HepG2 (cell line): ENCODE results near the gene GPC6. TPM values are rescaled to one million over a fixed set of nuclear protein-coding genes. Genes with fewer than 3 reads are reported as not detected.

Experiments
- ATAC-seq: fragments of 200-7000 bp; cut with Tn5 transposase; 3 replicates; pipeline ENCODE4 v1.9.1; 2020; ENCODE audit warnings: mild to moderate bottlenecking, moderate library complexity
- BruUV-seq: library from RNA; stranded (reverse); fragments of 400-500 nt; replicated peaks from 2 replicates; lab custom pipeline; 2021; lab: Mats Ljungman, UMichigan
- CTCF ChIA-PET: fragments of 300-600 bp; formaldehyde crosslinking; extraction: SDS; loops from one replicate; lab custom pipeline; 2021; ENCODE audit warnings: low total read pairs, inconsistent platforms, low intra/inter-chr PET ratio; lab: Yijun Ruan, JAX
- POLR2A ChIA-PET: fragments of 350-600 bp; sonication (Branson Sonifier 250); formaldehyde crosslinking; loops from one replicate; lab custom pipeline; 2020; ENCODE audit warnings: antibody characterized with exemption, inconsistent platforms; lab: Yijun Ruan, JAX
- DNase-seq: peaks from one replicate; pipeline ENCODE4 v3.0.0-alpha.2; 2015; ENCODE audit warnings: low spot score
- FAIRE-seq: peaks from 3 replicates; lab custom pipeline; 2011; peaks lifted over from hg19 to GRCh38; lab: Jason Lieb, UNC
- H2AFZ ChIP-seq: one replicate; pipeline ENCODE4 v1.6.1; 2011; ENCODE audit warnings: low read length, inconsistent platforms
- H3K27ac ChIP-seq: fragments of 300-600 bp; 3 replicates; pipeline ENCODE4 v1.8.0; 2011; ENCODE audit warnings: mixed run types, mild to moderate bottlenecking, mixed read lengths, low read length, inconsistent platforms; ENCODE audit not compliant: insufficient read depth; ENCODE audit errors: extremely low read length
- H3K27me3 ChIP-seq, 2 experiments: fragments of 200-600 bp in 1 of 2; 2 replicates in 1 of 2; 3 replicates in 1 of 2; pipeline versions ENCODE4 v1.6.0 to v1.8.0; 2011; ENCODE audit warnings: low read length in 2 of 2, mild to moderate bottlenecking in 2 of 2, moderate library complexity in 2 of 2, inconsistent platforms in 1 of 2; ENCODE audit not compliant: insufficient read depth in 2 of 2, control insufficient read depth in 1 of 2
- H3K36me3 ChIP-seq, 2 experiments: fragments of 200-600 bp in 1 of 2; replicated peaks in 1 of 2; 2 replicates in 1 of 2; 3 replicates in 1 of 2; pipeline versions ENCODE4 v1.5.1 to v1.8.0; 2011; ENCODE audit warnings: low read length in 2 of 2, inconsistent platforms in 1 of 2; ENCODE audit not compliant: insufficient read depth in 2 of 2, control insufficient read depth in 1 of 2
- H3K4me1 ChIP-seq: 2 replicates; pipeline ENCODE4 v1.5.1; 2012; ENCODE audit warnings: low read length, inconsistent platforms; ENCODE audit not compliant: insufficient read depth
- H3K4me2 ChIP-seq: 2 replicates; pipeline ENCODE4 v1.6.0; 2011; ENCODE audit warnings: low read depth, low read length, inconsistent platforms
- H3K4me3 ChIP-seq, 3 experiments: fragments of 200-600 bp in 1 of 3; sonication (generic), shearing (Covaris generic) in 1 of 3; replicated peaks in 1 of 3; 2 replicates each; pipeline ENCODE4 v1.5.1; 2011 to 2016; ENCODE audit warnings: low read length in 3 of 3, inconsistent platforms in 2 of 3, low read depth in 2 of 3, mild to moderate bottlenecking in 2 of 3, control low read depth in 1 of 3, mixed read lengths in 1 of 3; ENCODE audit not compliant: insufficient read depth in 1 of 3
- H3K79me2 ChIP-seq: one replicate; pipeline ENCODE4 v1.6.1; 2011; ENCODE audit warnings: low read length, inconsistent platforms; ENCODE audit not compliant: insufficient read depth
- H3K9ac ChIP-seq: 2 replicates; pipeline ENCODE4 v1.6.0; 2011; ENCODE audit warnings: mild to moderate bottlenecking, low read depth, low read length, inconsistent platforms; ENCODE audit not compliant: insufficient read depth
- H3K9me3 ChIP-seq: 2 replicates; pipeline ENCODE4 v1.5.1; 2012; ENCODE audit warnings: mild to moderate bottlenecking, low read length
- H4K20me1 ChIP-seq: 2 replicates; pipeline ENCODE4 v1.6.0; 2011; ENCODE audit warnings: inconsistent platforms, mild to moderate bottlenecking, low read length, moderate library complexity; ENCODE audit not compliant: insufficient read depth
- CCDC6 ChIP-seq: sonication (generic); formaldehyde crosslinking; IDR thresholded peaks from 2 replicates; pipeline ENCODE4 v1.8.1; 2022; ENCODE audit warnings: mild to moderate bottlenecking, missing genetic modification reagents, moderate library complexity
- FOXC1 ChIP-seq: sonication (generic); formaldehyde crosslinking; IDR thresholded peaks from 2 replicates; pipeline ENCODE4 v1.8.0; 2022; ENCODE audit warnings: mild to moderate bottlenecking, missing genetic modification reagents, borderline replicate concordance
- HMGA1 ChIP-seq: sonication (generic); formaldehyde crosslinking; conservative IDR thresholded peaks from 2 replicates; pipeline ENCODE4 v1.4.0; 2020; ENCODE audit warnings: missing genetic modification reagents
- PHB2 ChIP-seq: fragments of 450-650 bp; IDR thresholded peaks from 2 replicates; pipeline ENCODE4 v1.6.1; 2018; ENCODE audit not compliant: partially characterized antibody
- RAD51 ChIP-seq: fragments of 450-650 bp; IDR thresholded peaks from 2 replicates; pipeline ENCODE4 v1.6.1; 2016; ENCODE audit warnings: borderline replicate concordance
- RBM22 ChIP-seq: fragments of 200-400 bp; formaldehyde crosslinking; optimal IDR thresholded peaks from 2 replicates; pipeline ENCODE3; 2017; ENCODE audit warnings: mild to moderate bottlenecking, low read length, moderate library complexity
- TBX2 ChIP-seq: sonication (generic); formaldehyde crosslinking; IDR thresholded peaks from 2 replicates; pipeline ENCODE4 v1.5.0; 2020; ENCODE audit warnings: missing genetic modification reagents, mild to moderate bottlenecking, borderline replicate concordance
- ZMYM3 ChIP-seq: sonication (generic); formaldehyde crosslinking; IDR thresholded peaks from 2 replicates; pipeline ENCODE4 v1.5.1; 2020; ENCODE audit warnings: mild to moderate bottlenecking, missing genetic modification reagents
- ZNF230 ChIP-seq: sonication (generic); formaldehyde crosslinking; IDR thresholded peaks from 2 replicates; pipeline ENCODE4 v1.4.0; 2020; ENCODE audit warnings: mild to moderate bottlenecking, missing genetic modification reagents
- ZNF3 ChIP-seq: IDR thresholded peaks from 2 replicates; pipeline ENCODE4 v1.7.0; 2017; ENCODE audit warnings: inconsistent platforms
- ZNF432 ChIP-seq: sonication (generic); formaldehyde crosslinking; IDR thresholded peaks from 2 replicates; pipeline ENCODE4 v1.5.0; 2020; ENCODE audit warnings: missing genetic modification reagents, mild to moderate bottlenecking, borderline replicate concordance
- ZNF737 ChIP-seq: sonication (generic); formaldehyde crosslinking; IDR thresholded peaks from 2 replicates; pipeline ENCODE4 v1.5.0; 2020; ENCODE audit warnings: missing genetic modification reagents, mild to moderate bottlenecking, borderline replicate concordance
- ZNF784 ChIP-seq: sonication (generic); formaldehyde crosslinking; IDR thresholded peaks from 2 replicates; pipeline ENCODE4 v1.5.1; 2020; ENCODE audit warnings: missing genetic modification reagents, mild to moderate bottlenecking, borderline replicate concordance
- ZNF879 ChIP-seq: sonication (generic); formaldehyde crosslinking; IDR thresholded peaks from 2 replicates; pipeline ENCODE4 v1.8.1; 2023; ENCODE audit warnings: missing genetic modification reagents
- WGBS: methylation state at CpG from one replicate; pipeline ENCODE4 v1.1.6; 2017; ENCODE audit warnings: low lambda C conversion rate; 5-methylcytosine and 5-hydroxymethylcytosine counted together
- in situ Hi-C: cut with HindIII; loops from 2 replicates; pipeline ENCODE4 v1.10.0; 2017; ENCODE audit warnings: low pct_unique_long_range_greater_than_20kb; ENCODE audit not compliant: extremely low pct_ligation_motif_present
- intact Hi-C: fragments of 100-400 bp; cut with micrococcal nuclease; formaldehyde crosslinking; loops from one replicate; pipeline ENCODE4 v1.10.0; 2022; ENCODE audit not compliant: unreplicated experiment
- polyA plus RNA-seq, 8 experiments: library from polyadenylated mRNA; depleted of rRNA in 3 of 8; stranded (reverse) in 7 of 8; unstranded in 1 of 8; fragments of >200 nt; fragmentation: Illumina TruSeq in 4 of 8; extraction: Trizol in 4 of 8; gene quantifications; 2 replicates each; pipeline versions ENCODE4 v1.2.1 to v1.2.3, GENCODE V29; 2011 to 2016; ENCODE audit warnings: low read depth in 4 of 8, missing spikeins in 1 of 8, mixed read lengths in 1 of 8; ENCODE audit not compliant: insufficient read depth in 1 of 8
- total RNA-seq, 5 experiments: library from RNA; depleted of rRNA; stranded (reverse); fragments of >200 nt; fragmentation: Illumina TruSeq; extraction: Trizol; gene quantifications; 2 replicates each; pipeline ENCODE4 v1.2.3, GENCODE V29; 2016; ENCODE audit warnings: low read depth in 1 of 5
- TF ChIP-seq, protein P1 (sequence below): sonication (generic); formaldehyde crosslinking; IDR thresholded peaks from 2 replicates; pipeline ENCODE4 v1.4.0; 2020; ENCODE audit warnings: missing genetic modification reagents, borderline replicate concordance
- TF ChIP-seq, protein P2 (sequence below): sonication (generic); formaldehyde crosslinking; IDR thresholded peaks from 2 replicates; pipeline ENCODE4 v1.5.0; 2020; ENCODE audit warnings: missing genetic modification reagents
- TF ChIP-seq, protein P3 (sequence below): sonication (generic); formaldehyde crosslinking; conservative IDR thresholded peaks from 2 replicates; pipeline ENCODE4 v1.4.0; 2020; ENCODE audit warnings: missing genetic modification reagents

GPC6 gene
- total and polyA plus RNA-seq, 2 of the 13 experiments (the other 11 are each of a cell fraction or from before 2014, with no cell fraction given) = 24.5 to 33.9 TPM

- BruUV-seq = no TSS peak
- H3K27ac ChIP-seq = no peak overlapping the region
- in situ Hi-C loops = no loop called here
Measured at GRCh38 chr13:93716623-93717022, 490.0 kb downstream of the GPC6 start.

GRCh38 chr13:93721483-93721882, 494.9 kb downstream of the GPC6 start:
- H3K4me3 ChIP-seq = no peak overlapping the region
- no TSS peak for BruUV-seq
- DNase-seq (no peak), FAIRE-seq (no peak), ATAC-seq (no peak)
- in situ Hi-C loops (no loop called here), intact Hi-C loops (no loop called here)
- H3K27me3 ChIP-seq = no peaks in the 10 kb centered on the region
- no peak overlapping the region for H3K9ac ChIP-seq
- H2AFZ ChIP-seq = no peak overlapping the region
- H4K20me1 ChIP-seq = no peaks in the 10 kb centered on the region
- H3K9me3 ChIP-seq = no peaks in the 10 kb centered on the region
- H3K79me2 ChIP-seq = no peaks in the 10 kb centered on the region
- ChIA-PET CTCF (no interaction called here), POLR2A (no interaction called here)
- no peak overlapping the region for H3K4me2 ChIP-seq
- no peak overlapping the region for H3K27ac ChIP-seq
- H3K4me1 ChIP-seq = 0 out of 2 replicates have a peak, but pooled peaks cover 5% of the 10 kb centered on the region
- 52% methylated on average over 3 of the region's 3 CpGs for WGBS
- no peaks in the 10 kb centered on the region for H3K36me3 ChIP-seq
- TF ChIP-seq ZNF230 (CRISPR knock-in tag) = no peak
- TF ChIP-seq ZNF737 (CRISPR knock-in tag) = no peak
- TF ChIP-seq, protein P1, sequence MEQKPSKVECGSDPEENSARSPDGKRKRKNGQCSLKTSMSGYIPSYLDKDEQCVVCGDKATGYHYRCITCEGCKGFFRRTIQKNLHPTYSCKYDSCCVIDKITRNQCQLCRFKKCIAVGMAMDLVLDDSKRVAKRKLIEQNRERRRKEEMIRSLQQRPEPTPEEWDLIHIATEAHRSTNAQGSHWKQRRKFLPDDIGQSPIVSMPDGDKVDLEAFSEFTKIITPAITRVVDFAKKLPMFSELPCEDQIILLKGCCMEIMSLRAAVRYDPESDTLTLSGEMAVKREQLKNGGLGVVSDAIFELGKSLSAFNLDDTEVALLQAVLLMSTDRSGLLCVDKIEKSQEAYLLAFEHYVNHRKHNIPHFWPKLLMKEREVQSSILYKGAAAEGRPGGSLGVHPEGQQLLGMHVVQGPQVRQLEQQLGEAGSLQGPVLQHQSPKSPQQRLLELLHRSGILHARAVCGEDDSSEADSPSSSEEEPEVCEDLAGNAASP = no peak
- TF ChIP-seq ZMYM3 (CRISPR knock-in tag) = no peak
- TF ChIP-seq ZNF432 (CRISPR knock-in tag) = no peak
- TF ChIP-seq, protein P2, sequence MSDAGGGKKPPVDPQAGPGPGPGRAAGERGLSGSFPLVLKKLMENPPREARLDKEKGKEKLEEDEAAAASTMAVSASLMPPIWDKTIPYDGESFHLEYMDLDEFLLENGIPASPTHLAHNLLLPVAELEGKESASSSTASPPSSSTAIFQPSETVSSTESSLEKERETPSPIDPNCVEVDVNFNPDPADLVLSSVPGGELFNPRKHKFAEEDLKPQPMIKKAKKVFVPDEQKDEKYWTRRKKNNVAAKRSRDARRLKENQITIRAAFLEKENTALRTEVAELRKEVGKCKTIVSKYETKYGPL (CRISPR knock-in tag) = no peak
- TF ChIP-seq FOXC1 (CRISPR knock-in tag) = no peak
- no peak for TF ChIP-seq RBM22
- TF ChIP-seq RAD51 = no peak

More at GRCh38 chr13:93716623-93717022, 490.0 kb downstream of the GPC6 start:
- ATAC-seq = no peak
- TF ChIP-seq TBX2 (no peak), PHB2 (no peak), ZNF784 (CRISPR knock-in tag) (no peak), ZNF879 (CRISPR knock-in tag) (no peak), ZNF3 (CRISPR knock-in tag) (no peak), CCDC6 (CRISPR knock-in tag) (no peak), HMGA1 (no peak)
- TF ChIP-seq, protein P3, sequence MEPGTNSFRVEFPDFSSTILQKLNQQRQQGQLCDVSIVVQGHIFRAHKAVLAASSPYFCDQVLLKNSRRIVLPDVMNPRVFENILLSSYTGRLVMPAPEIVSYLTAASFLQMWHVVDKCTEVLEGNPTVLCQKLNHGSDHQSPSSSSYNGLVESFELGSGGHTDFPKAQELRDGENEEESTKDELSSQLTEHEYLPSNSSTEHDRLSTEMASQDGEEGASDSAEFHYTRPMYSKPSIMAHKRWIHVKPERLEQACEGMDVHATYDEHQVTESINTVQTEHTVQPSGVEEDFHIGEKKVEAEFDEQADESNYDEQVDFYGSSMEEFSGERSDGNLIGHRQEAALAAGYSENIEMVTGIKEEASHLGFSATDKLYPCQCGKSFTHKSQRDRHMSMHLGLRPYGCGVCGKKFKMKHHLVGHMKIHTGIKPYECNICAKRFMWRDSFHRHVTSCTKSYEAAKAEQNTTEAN (CRISPR knock-in tag) = no peak
- Histone ChIP-seq H3K9ac (no peak overlapping the region), H3K27me3 (no peaks in the 10 kb centered on the region), H3K9me3 (peaks cover 9% of the 10 kb centered on the region; the same call in 1 of the 2 replicates), H3K4me2 (no peak overlapping the region), H4K20me1 (no peaks in the 10 kb centered on the region), H3K79me2 (no peaks in the 10 kb centered on the region), H3K4me1 (no peaks in the 10 kb centered on the region), H3K36me3 (no peaks in the 10 kb centered on the region), H2AFZ (no peak overlapping the region), H3K4me3 (no peak overlapping the region)
- CTCF ChIA-PET = no interaction called here
- POLR2A ChIA-PET = no interaction called here
- intact Hi-C loops = no loop called here
- no peak for DNase-seq
- no peak for FAIRE-seq
